ENCODE measurements around the gene ZNF529.
A peak's percentile ranks its signal among the peaks of the same experiment; 100 is the strongest.

Gene ZNF529

DNA sequence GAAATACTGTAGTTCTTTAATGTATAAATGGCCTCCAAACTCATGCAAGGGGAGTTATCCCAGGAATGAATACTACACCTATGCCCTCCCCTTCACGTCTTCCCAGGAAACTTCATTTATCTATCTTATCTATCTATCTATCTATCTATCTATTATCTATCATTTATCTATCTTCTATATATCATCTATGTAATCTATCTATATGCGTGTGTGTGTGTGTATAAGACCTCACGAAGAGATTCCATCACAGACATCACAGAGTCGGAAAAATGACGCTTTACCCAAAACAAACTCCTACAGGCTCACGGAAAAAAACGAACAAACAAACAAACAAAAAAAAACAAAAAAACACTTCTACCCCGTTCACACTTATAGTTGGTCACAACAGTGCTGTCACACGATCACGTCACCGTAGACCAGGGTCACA lies 486 bp downstream of the ZNF529 start:
- H3K4me3 ChIP-seq (ENCODE audit: low read length) = peak overlapping the region; percentile 80
- no peaks in the 10 kb centered on the region for H3K9me3 ChIP-seq (ENCODE audit: insufficient read depth, low read depth, low read length)
- peaks cover 37% of the 10 kb centered on the region for H3K36me3 ChIP-seq (ENCODE audit: insufficient read depth, low read length)

DNA sequence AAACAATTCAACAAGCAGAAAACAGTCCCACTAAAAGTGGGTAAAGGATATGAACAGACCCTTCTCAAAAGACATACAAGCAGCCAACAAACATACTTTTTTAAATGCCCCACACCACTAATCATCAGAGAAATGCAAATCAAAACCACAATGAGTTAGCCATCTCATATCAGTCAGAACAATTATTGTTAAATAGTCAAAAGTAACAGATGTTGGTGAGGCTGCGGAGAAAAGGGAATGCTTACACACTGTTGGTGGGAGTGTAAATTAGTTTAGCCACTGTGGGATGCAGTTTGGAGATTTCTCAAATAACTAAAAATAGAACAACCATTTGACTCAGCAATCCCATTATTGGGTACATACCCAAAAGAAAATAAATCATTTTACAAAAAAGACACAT lies 8.7 kb downstream of the ZNF529 start:
- Histone ChIP-seq H3K27ac (ENCODE audit: low read depth, low read length) (no peak overlapping the region), H3K9me3 (ENCODE audit: insufficient read depth, low read depth, low read length) (peaks cover 33% of the 10 kb centered on the region), H3K4me3 (ENCODE audit: low read length) (no peak overlapping the region), H3K36me3 (ENCODE audit: insufficient read depth, low read length) (peaks cover 29% of the 10 kb centered on the region), H3K9ac (ENCODE audit: low read depth, low read length) (no peak overlapping the region), H3K27me3 (ENCODE audit: insufficient read depth, low read length) (no peaks in the 10 kb centered on the region), H3K4me1 (ENCODE audit: insufficient read depth, low read length) (no peaks in the 10 kb centered on the region)
- no CpG with 5 or more reads among the region's 1 CpG for WGBS

More for the DNA sequence above, 486 bp downstream of the ZNF529 start:
- peaks cover 6% of the 10 kb centered on the region; the same call in 1 of the 2 replicates for H3K4me1 ChIP-seq (ENCODE audit: insufficient read depth, low read length)
- WGBS = 3% methylated on average over 10 of the region's 11 CpGs
- peak overlapping the region; percentile 31; the same call in 1 of the 2 replicates for H3K27ac ChIP-seq (ENCODE audit: low read depth, low read length)
- no peaks in the 10 kb centered on the region for H3K27me3 ChIP-seq (ENCODE audit: insufficient read depth, low read length)
- H3K9ac ChIP-seq (ENCODE audit: low read depth, low read length) = peak overlapping the region; percentile 82

- WGBS = 96% methylated on average over 5 of the region's 5 CpGs
- no peaks in the 10 kb centered on the region for H3K27me3 ChIP-seq (ENCODE audit: insufficient read depth, low read length)
- H3K4me3 ChIP-seq (ENCODE audit: low read length) = no peak overlapping the region
- H3K9me3 ChIP-seq (ENCODE audit: insufficient read depth, low read depth, low read length) = peaks cover 98% of the 10 kb centered on the region
- H3K9ac ChIP-seq (ENCODE audit: low read depth, low read length) = no peak overlapping the region
- H3K27ac ChIP-seq (ENCODE audit: low read depth, low read length) = no peak overlapping the region
- H3K4me1 ChIP-seq (ENCODE audit: insufficient read depth, low read length) = no peaks in the 10 kb centered on the region
- peaks cover 97% of the 10 kb centered on the region for H3K36me3 ChIP-seq (ENCODE audit: insufficient read depth, low read length)
Measured at GRCh38 chr19:36547001-36547732, 25.9 kb downstream of the ZNF529 start.

- no peaks in the 10 kb centered on the region for H3K27me3 ChIP-seq (ENCODE audit: insufficient read depth, low read length)
- H3K9me3 ChIP-seq (ENCODE audit: insufficient read depth, low read depth, low read length) = peaks cover 14% of the 10 kb centered on the region; the same call in 1 of the 2 replicates
- H3K4me3 ChIP-seq (ENCODE audit: low read length) = peak overlapping the region; percentile 94
- peaks cover 6% of the 10 kb centered on the region; the same call in 1 of the 2 replicates for H3K4me1 ChIP-seq (ENCODE audit: insufficient read depth, low read length)
- H3K36me3 ChIP-seq (ENCODE audit: insufficient read depth, low read length) = peaks cover 19% of the 10 kb centered on the region
- 11% methylated on average over 12 of the region's 12 CpGs for WGBS
- no peak overlapping the region for H3K27ac ChIP-seq (ENCODE audit: low read depth, low read length)
- H3K9ac ChIP-seq (ENCODE audit: low read depth, low read length) = peak overlapping the region; percentile 95
Measured at GRCh38 chr19:36528921-36529518, 44.1 kb downstream of the ZNF529 start.

DNA sequence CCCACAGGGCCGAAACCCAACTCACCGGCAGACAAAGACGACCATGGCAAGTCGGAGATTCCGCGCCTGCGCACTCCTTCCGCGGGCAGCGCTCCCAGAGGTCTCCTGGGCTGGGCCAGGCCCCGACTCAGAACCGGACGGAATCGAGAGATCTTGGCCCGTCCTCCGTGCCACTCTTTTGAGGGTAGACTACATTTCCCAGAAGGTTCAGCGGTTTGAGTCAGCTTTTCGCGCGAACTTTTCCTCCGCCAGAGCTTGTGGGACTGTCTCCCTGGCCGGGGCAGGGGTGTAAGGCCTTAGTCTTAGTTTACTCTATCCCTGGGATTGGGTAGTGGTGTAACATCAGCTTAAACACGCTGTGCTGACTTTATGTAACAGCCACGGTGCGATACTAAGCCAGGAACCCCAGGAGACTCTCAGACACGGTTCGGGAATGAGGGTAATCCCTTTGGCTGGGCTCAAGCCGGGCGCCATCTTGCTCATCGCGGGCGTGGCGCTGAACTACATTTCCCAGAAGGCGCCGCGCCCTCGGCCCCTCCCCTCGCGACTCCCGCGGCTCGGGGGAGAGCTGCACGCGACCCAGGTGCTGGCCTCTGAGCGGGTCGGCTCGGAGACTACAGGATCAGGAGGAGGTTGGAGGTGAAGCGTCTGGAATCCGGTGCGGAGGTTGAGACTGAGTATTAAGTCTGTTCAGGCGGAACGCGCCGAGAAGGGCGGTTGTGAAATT lies 44.7 kb downstream of the ZNF529 start, which contains the start of gene ZNF260:
Gene ZNF260 (minus strand): TSS at position 78 of the 727 bp plus-strand sequence. CDS start 13,033 bp downstream, outside the sequence.
- Histone ChIP-seq H3K36me3 (ENCODE audit: insufficient read depth, low read length) (peaks cover 23% of the 10 kb centered on the region), H3K9ac (ENCODE audit: low read depth, low read length) (peak within 1 kb of the TSS; percentile 95), H3K4me3 (ENCODE audit: low read length) (peak within 1 kb of the TSS; percentile 94), H3K27ac (ENCODE audit: low read depth, low read length) (peak within 1 kb of the TSS; percentile 89), H3K27me3 (ENCODE audit: insufficient read depth, low read length) (no peaks in the 10 kb centered on the region), H3K4me1 (ENCODE audit: insufficient read depth, low read length) (peaks cover 6% of the 10 kb centered on the region; the same call in 1 of the 2 replicates), H3K9me3 (ENCODE audit: insufficient read depth, low read depth, low read length) (peaks cover 16% of the 10 kb centered on the region; the same call in 1 of the 2 replicates)
- under 1% methylated on average over 55 of the region's 55 CpGs for WGBS

GRCh38 chr19:36527873-36528193 lies 45.3 kb downstream of the ZNF529 start:
- 0% methylated on average over 12 of the region's 13 CpGs for WGBS
- H3K9ac ChIP-seq (ENCODE audit: low read depth, low read length) = peak overlapping the region; percentile 95
- H3K9me3 ChIP-seq (ENCODE audit: insufficient read depth, low read depth, low read length) = peaks cover 21% of the 10 kb centered on the region; the same call in 1 of the 2 replicates
- H3K27me3 ChIP-seq (ENCODE audit: insufficient read depth, low read length) = no peaks in the 10 kb centered on the region
- H3K4me1 ChIP-seq (ENCODE audit: insufficient read depth, low read length) = peaks cover 6% of the 10 kb centered on the region; the same call in 1 of the 2 replicates
- H3K36me3 ChIP-seq (ENCODE audit: insufficient read depth, low read length) = peaks cover 28% of the 10 kb centered on the region
- peak overlapping the region; percentile 89 for H3K27ac ChIP-seq (ENCODE audit: low read depth, low read length)
- peak overlapping the region; percentile 94 for H3K4me3 ChIP-seq (ENCODE audit: low read length)

DNA sequence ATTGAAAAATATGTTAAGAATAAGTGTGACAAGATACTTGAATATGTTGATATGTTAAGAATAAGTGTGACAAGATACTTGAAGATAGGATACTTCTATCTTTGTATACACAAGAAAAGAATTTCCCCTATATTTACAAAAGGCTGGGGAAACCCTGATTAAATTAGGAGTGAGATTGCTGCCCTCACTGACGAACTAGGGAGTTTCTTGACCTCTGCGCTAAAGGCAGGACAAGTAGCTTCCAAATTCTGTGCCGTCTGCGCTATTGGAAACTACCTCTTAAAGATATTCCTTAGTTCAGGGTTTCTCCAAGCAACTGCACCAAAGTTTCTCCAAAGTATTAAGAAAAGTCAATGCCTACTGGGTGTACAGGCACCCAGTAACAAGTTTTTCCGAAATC lies 45.8 kb downstream of the ZNF529 start:
- Histone ChIP-seq H3K9me3 (ENCODE audit: insufficient read depth, low read depth, low read length) (peaks cover 25% of the 10 kb centered on the region; the same call in 1 of the 2 replicates), H3K4me1 (ENCODE audit: insufficient read depth, low read length) (peaks cover 6% of the 10 kb centered on the region; the same call in 1 of the 2 replicates), H3K27ac (ENCODE audit: low read depth, low read length) (peak overlapping the region; percentile 89; the same call in 1 of the 2 replicates), H3K27me3 (ENCODE audit: insufficient read depth, low read length) (no peaks in the 10 kb centered on the region), H3K36me3 (ENCODE audit: insufficient read depth, low read length) (peaks cover 33% of the 10 kb centered on the region), H3K9ac (ENCODE audit: low read depth, low read length) (peak overlapping the region; percentile 95), H3K4me3 (ENCODE audit: low read length) (peak overlapping the region; percentile 94)
- 9% methylated on average over 5 of the region's 5 CpGs for WGBS

DNA sequence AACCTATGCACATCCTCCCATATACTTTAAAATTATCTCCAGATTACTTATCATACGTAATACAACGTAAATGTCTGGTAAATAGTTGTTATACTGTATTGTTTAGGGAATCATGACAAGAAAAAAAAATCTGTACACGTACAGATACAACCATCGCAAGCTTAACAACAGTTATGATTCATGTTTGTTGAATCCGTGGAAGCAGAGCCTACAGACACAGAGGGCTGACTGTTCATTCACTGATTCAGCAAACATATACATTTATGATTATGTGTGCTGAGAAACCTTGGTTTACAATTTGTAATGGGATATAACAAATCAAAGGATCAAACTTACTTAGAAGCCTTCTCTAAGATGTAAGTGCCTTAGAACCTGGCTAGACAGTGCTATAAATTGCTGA lies 46.5 kb downstream of the ZNF529 start:
- Histone ChIP-seq H3K4me1 (ENCODE audit: insufficient read depth, low read length) (peaks cover 6% of the 10 kb centered on the region; the same call in 1 of the 2 replicates), H3K27ac (ENCODE audit: low read depth, low read length) (no peak overlapping the region), H3K9ac (ENCODE audit: low read depth, low read length) (peak overlapping the region; percentile 95; the same call in 1 of the 2 replicates), H3K27me3 (ENCODE audit: insufficient read depth, low read length) (no peaks in the 10 kb centered on the region), H3K4me3 (ENCODE audit: low read length) (peak overlapping the region; percentile 94), H3K9me3 (ENCODE audit: insufficient read depth, low read depth, low read length) (peaks cover 25% of the 10 kb centered on the region; the same call in 1 of the 2 replicates), H3K36me3 (ENCODE audit: insufficient read depth, low read length) (peaks cover 40% of the 10 kb centered on the region)
- WGBS = 100% methylated on average over 5 of the region's 5 CpGs

GRCh38 chr19:36524617-36525016 lies 48.5 kb downstream of the ZNF529 start:
- Histone ChIP-seq H3K36me3 (ENCODE audit: insufficient read depth, low read length) (peaks cover 59% of the 10 kb centered on the region), H3K4me1 (ENCODE audit: insufficient read depth, low read length) (peaks cover 6% of the 10 kb centered on the region; the same call in 1 of the 2 replicates), H3K27ac (ENCODE audit: low read depth, low read length) (no peak overlapping the region), H3K27me3 (ENCODE audit: insufficient read depth, low read length) (no peaks in the 10 kb centered on the region), H3K9ac (ENCODE audit: low read depth, low read length) (no peak overlapping the region), H3K9me3 (ENCODE audit: insufficient read depth, low read depth, low read length) (peaks cover 34% of the 10 kb centered on the region; the same call in 1 of the 2 replicates), H3K4me3 (ENCODE audit: low read length) (no peak overlapping the region)
- WGBS = 94% methylated on average over 4 of the region's 4 CpGs

DNA sequence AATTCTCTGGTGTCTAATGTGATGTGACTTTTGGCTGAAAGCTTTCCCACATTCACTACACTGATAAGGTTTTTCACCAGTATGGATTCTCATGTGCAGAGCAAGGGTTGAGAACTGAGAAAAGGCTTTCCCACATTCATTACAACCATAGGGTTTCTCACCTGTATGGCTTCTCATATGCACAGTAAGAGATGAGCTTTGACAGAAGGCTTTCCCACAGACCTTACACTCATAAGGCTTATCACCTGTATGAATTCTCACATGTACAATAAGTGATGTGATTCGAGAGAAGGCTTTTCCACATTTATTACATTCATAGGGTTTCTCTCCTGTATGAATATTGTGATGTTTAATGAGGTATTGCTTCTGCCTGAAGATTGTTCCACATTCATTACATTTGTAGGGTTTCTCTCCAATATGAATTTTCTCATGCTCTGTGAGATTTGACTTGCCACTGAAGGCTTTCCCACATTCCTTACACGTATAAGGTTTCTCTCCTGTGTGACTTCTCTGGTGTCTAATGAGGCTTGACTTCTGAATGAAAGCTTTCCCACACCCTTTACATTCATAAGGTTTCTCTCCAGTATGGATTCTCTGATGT lies 59.0 kb downstream of the ZNF529 start:
- Histone ChIP-seq H3K9me3 (ENCODE audit: insufficient read depth, low read depth, low read length) (peaks cover 98% of the 10 kb centered on the region), H3K9ac (ENCODE audit: low read depth, low read length) (no peak overlapping the region), H3K4me1 (ENCODE audit: insufficient read depth, low read length) (no peaks in the 10 kb centered on the region), H3K4me3 (ENCODE audit: low read length) (peak overlapping the region; percentile 27), H3K36me3 (ENCODE audit: insufficient read depth, low read length) (peaks cover 87% of the 10 kb centered on the region), H3K27me3 (ENCODE audit: insufficient read depth, low read length) (no peaks in the 10 kb centered on the region), H3K27ac (ENCODE audit: low read depth, low read length) (no peak overlapping the region)
- WGBS = 100% methylated on average over 1 of the region's 2 CpGs

All from HUES64 (cell line).